ENCODE measurements around the gene IGFN1.

IGFN1 gene

GRCh38 chr1:201186192-201186591 lies 4.4 kb upstream of the IGFN1 start:
- DNase-seq, result no peak

- no peak for DNase-seq
Observed at GRCh38 chr1:201189085-201189484, 1.5 kb upstream of the IGFN1 start.

GRCh38 chr1:201190005-201190404 lies 619 bp upstream of the IGFN1 start:
- DNase-seq, result no peak

- DNase-seq, result peak; percentile 55
Observed at GRCh38 chr1:201191653-201192260, 1.1 kb downstream of the IGFN1 start.

- no peak for DNase-seq
Observed at GRCh38 chr1:201192261-201192788, 1.7 kb downstream of the IGFN1 start.

- DNase-seq, result no peak
Observed at GRCh38 chr1:201194046-201194445, 3.4 kb downstream of the IGFN1 start.

GRCh38 chr1:201198598-201198997 lies 8.0 kb downstream of the IGFN1 start:
- no peak for DNase-seq

GRCh38 chr1:201205036-201205435 lies 14.4 kb downstream of the IGFN1 start:
- DNase-seq, result no peak

- no peak for DNase-seq
Observed at GRCh38 chr1:201206176-201206575, 15.6 kb downstream of the IGFN1 start.

- DNase-seq, result no peak
Observed at GRCh38 chr1:201207046-201207445, 16.4 kb downstream of the IGFN1 start.

GRCh38 chr1:201208236-201208635 lies 17.6 kb downstream of the IGFN1 start:
- no peak for DNase-seq

GRCh38 chr1:201212056-201212455 lies 21.4 kb downstream of the IGFN1 start:
- no peak for DNase-seq

- DNase-seq, result no peak
Observed at GRCh38 chr1:201212461-201213055, 21.9 kb downstream of the IGFN1 start.

- DNase-seq, result no peak
Observed at GRCh38 chr1:201213106-201213770, 22.6 kb downstream of the IGFN1 start.

- DNase-seq, result no peak
Observed at GRCh38 chr1:201213926-201214325, 23.3 kb downstream of the IGFN1 start.

- no peak for DNase-seq
Observed at GRCh38 chr1:201214461-201214860, 23.8 kb downstream of the IGFN1 start.

GRCh38 chr1:201214886-201215285 lies 24.3 kb downstream of the IGFN1 start:
- no peak for DNase-seq

GRCh38 chr1:201215531-201216357 lies 25.1 kb downstream of the IGFN1 start:
- no peak for DNase-seq

- DNase-seq, result no peak
Observed at GRCh38 chr1:201216395-201217085, 25.9 kb downstream of the IGFN1 start.

- DNase-seq, result no peak
Observed at GRCh38 chr1:201217146-201217545, 26.5 kb downstream of the IGFN1 start.

GRCh38 chr1:201217851-201218250 lies 27.2 kb downstream of the IGFN1 start:
- no peak for DNase-seq

- DNase-seq, result no peak
Observed at GRCh38 chr1:201218409-201218808, 27.8 kb downstream of the IGFN1 start.

All from stimulated activated CD4-positive, alpha-beta T cell treated with anti-CD3 and anti-CD28 coated beads, Interleukin-4, amount 100 ng/mL, for 24 hours (primary cell).